ENCODE measurements around the gene ATL2. TPM values are rescaled to one million over a fixed set of nuclear protein-coding genes. Genes with fewer than 3 reads are reported as not detected.

Gene ATL2
- total and polyA plus RNA-seq, 12 donors: 19.8 to 313 (median 71.9) TPM

GRCh38 chr2:38262069-38262871, 114.8 kb downstream of the ATL2 start:
- no peaks in the 10 kb centered on the region for H3K36me3 ChIP-seq (replicated peaks in 1 of 2)
- 87 to 89% (median 89%) methylated on average over 14 of the region's 14 CpGs for WGBS, 4 donors
- no peak for DNase-seq
- H3K9me3 ChIP-seq (replicated peaks in 1 of 3): no peaks in the 10 kb centered on the region
- H3K27ac ChIP-seq: no peak overlapping the region
- TF ChIP-seq POLR2A (IDR thresholded peaks at IDR 0.05) (no peak), CTCF (IDR thresholded peaks at IDR 0.05) (no peak)
- intact Hi-C loops (cut with DNase I): loop anchor here (10.0 kb wide), 2 partner anchors 147 to 187 kb away; partner anchors contain the start of gene CYP1B1 (in 1 of the 2)
- no peak overlapping the region for H3K4me3 ChIP-seq
- no peaks in the 10 kb centered on the region for H3K27me3 ChIP-seq
- peaks cover 0 to 16% of the 10 kb centered on the region in 2 donors for H3K4me1 ChIP-seq (replicated peaks in 1 of 2)

DNA sequence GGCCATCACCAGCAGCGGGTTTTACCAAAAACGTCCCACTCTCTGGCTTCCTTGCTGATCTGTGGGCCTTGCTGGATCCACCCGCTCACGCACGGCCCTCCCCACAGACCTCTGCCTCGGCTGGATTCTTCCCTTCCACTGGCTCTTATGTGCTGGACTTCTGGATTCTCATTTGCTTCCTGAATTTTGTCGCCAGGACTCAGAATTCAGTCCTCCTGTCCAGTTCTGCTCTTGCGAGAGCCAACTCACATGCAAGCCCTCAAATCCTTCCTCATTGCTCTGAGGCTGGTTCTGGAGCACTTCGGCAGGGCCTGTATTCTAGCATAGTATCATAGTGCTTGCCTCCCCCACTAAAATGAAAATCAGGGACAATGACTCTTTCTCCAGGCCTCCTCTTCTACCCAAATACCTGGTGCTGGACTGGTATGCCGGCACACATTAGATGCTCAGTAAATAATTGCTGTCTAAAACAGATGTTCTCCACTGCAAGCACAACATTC, 115.5 kb downstream of the ATL2 start:
- no peaks in the 10 kb centered on the region for H3K9me3 ChIP-seq (replicated peaks in 1 of 3)
- TF ChIP-seq POLR2A (IDR thresholded peaks at IDR 0.05): no peak
- TF ChIP-seq CTCF (IDR thresholded peaks at IDR 0.05): no peak
- peak in 1 of 7 donors; percentile 14 for DNase-seq
- no peaks in the 10 kb centered on the region for H3K27me3 ChIP-seq
- intact Hi-C loops (cut with DNase I): loop anchor here (10.0 kb wide), 2 partner anchors 147 to 187 kb away; partner anchors contain the start of gene CYP1B1 (in 1 of the 2)
- no peaks in the 10 kb centered on the region for H3K36me3 ChIP-seq (replicated peaks in 1 of 2)
- H3K4me1 ChIP-seq (replicated peaks in 1 of 2): peaks cover 0 to 15% of the 10 kb centered on the region in 2 donors
- H3K27ac ChIP-seq: no peak overlapping the region
- no peak overlapping the region for H3K4me3 ChIP-seq
- 75 to 87% (median 80%) methylated on average over 9 to 10 of the region's 10 CpGs for WGBS, 4 donors

DNA sequence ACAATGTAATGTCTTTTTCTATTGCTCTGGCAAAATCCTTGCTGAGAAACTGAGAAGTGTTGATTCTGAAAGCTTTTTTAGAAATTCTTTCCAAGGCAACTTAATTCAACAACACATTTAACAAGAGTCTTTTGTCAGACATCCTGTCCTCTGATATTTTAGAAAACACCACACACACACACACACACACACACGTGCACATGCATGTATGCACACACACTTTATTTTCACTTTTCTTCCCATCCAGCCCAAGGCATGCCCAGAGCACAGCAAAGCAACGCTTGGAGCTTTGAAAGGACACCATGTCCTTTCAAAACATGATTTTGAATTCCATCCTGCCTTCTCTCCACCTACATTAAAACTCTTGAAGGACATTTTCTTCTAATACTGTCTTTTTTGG, 116.1 kb downstream of the ATL2 start:
- Histone ChIP-seq H3K36me3 (replicated peaks in 1 of 2) (no peaks in the 10 kb centered on the region), H3K9me3 (replicated peaks in 1 of 3) (no peaks in the 10 kb centered on the region), H3K27me3 (no peaks in the 10 kb centered on the region), H3K4me3 (no peak overlapping the region), H3K27ac (no peak overlapping the region), H3K4me1 (replicated peaks in 1 of 2) (peaks cover 0 to 13% of the 10 kb centered on the region in 2 donors)
- DNase-seq: no peak
- intact Hi-C loops (cut with DNase I): loop anchor here (10.0 kb wide), 2 partner anchors 146 to 186 kb away; partner anchors contain the start of gene CYP1B1 (in 1 of the 2)
- TF ChIP-seq POLR2A (IDR thresholded peaks at IDR 0.05) (no peak), CTCF (IDR thresholded peaks at IDR 0.05) (no peak)
- WGBS, 4 donors: 66 to 74% (median 70%) methylated on average over 2 of the region's 2 CpGs

DNA sequence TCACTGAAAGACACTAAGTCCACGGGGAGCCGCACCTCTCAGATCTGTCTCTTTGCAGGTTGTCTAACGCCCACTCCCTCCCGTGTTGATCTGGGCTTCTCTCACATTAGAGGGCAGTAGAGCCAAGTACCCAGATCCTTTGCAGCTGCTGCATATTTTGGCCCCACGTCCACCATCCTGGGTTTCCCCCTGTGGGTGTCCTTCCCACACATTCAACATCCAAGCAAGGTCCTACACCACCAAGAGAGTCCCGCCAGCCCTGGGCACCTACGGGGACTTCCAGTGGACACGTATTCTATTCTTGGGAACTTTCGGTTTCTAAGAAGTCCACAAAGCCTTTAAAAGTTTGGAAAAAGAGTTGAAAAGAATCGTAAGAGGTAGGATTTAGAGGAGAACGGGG, 116.6 kb downstream of the ATL2 start:
- no peak for DNase-seq
- Histone ChIP-seq H3K4me1 (replicated peaks in 1 of 2) (peaks cover 0 to 13% of the 10 kb centered on the region in 2 donors), H3K4me3 (no peak overlapping the region), H3K27ac (no peak overlapping the region), H3K9me3 (replicated peaks in 1 of 3) (no peaks in the 10 kb centered on the region), H3K36me3 (replicated peaks in 1 of 2) (no peaks in the 10 kb centered on the region), H3K27me3 (no peaks in the 10 kb centered on the region)
- 80 to 84% (median 82%) methylated on average over 11 of the region's 11 CpGs for WGBS, 4 donors
- intact Hi-C loops (cut with DNase I): loop anchor here (10.0 kb wide), 2 partner anchors 146 to 186 kb away; partner anchors contain the start of gene CYP1B1 (in 1 of the 2)
- no peak for TF ChIP-seq CTCF (IDR thresholded peaks at IDR 0.05)
- no peak for TF ChIP-seq POLR2A (IDR thresholded peaks at IDR 0.05)
